Adipocyte (in vitro differentiated cells): ENCODE data around the gene ATP7B.
A peak's percentile ranks its signal among the peaks of the same experiment; 100 is the strongest.

Experiments used
- DNase-seq: peaks from one replicate; pipeline ENCODE4 v3.0.0-alpha.2; 2015; ENCODE audit warnings: low read depth
- H3K27me3 ChIP-seq: replicated peaks from 2 replicates; pipeline ENCODE4 v1.7.0; 2013; ENCODE audit warnings: mild to moderate bottlenecking, low read length, moderate library complexity; ENCODE audit not compliant: control insufficient read depth, insufficient read depth
- H3K36me3 ChIP-seq: 2 replicates; pipeline ENCODE4 v1.7.0; 2013; ENCODE audit warnings: low read length, mild to moderate bottlenecking, moderate library complexity; ENCODE audit not compliant: control insufficient read depth, insufficient read depth, severe bottlenecking
- H3K4me1 ChIP-seq: 2 replicates; pipeline ENCODE4 v1.7.0; 2013; ENCODE audit warnings: mild to moderate bottlenecking, low read length, moderate library complexity; ENCODE audit not compliant: control insufficient read depth, insufficient read depth
- H3K4me3 ChIP-seq: 2 replicates; pipeline ENCODE4 v1.7.0; 2013; ENCODE audit warnings: mild to moderate bottlenecking, low read length, moderate library complexity
- H3K9ac ChIP-seq: 2 replicates; pipeline ENCODE4 v1.7.0; 2013; ENCODE audit warnings: mild to moderate bottlenecking, low read length, moderate library complexity
- H3K9me3 ChIP-seq: 2 replicates; pipeline ENCODE4 v1.7.0; 2013; ENCODE audit warnings: mild to moderate bottlenecking, low read length, moderate library complexity; ENCODE audit not compliant: control insufficient read depth

ATP7B gene

GRCh38 chr13:51902776-51903175, 108.5 kb downstream of the ATP7B start:
- no peak for DNase-seq
- peaks cover 17% of the 10 kb centered on the region for H3K27me3 ChIP-seq

GRCh38 chr13:51900471-51900870, 110.8 kb downstream of the ATP7B start:
- Histone ChIP-seq H3K36me3 (no peaks in the 10 kb centered on the region), H3K4me1 (no peaks in the 10 kb centered on the region), H3K9me3 (no peaks in the 10 kb centered on the region), H3K27me3 (peaks cover 22% of the 10 kb centered on the region), H3K4me3 (no peak overlapping the region), H3K9ac (no peak overlapping the region)
- DNase-seq: no peak

More at GRCh38 chr13:51902776-51903175, 108.5 kb downstream of the ATP7B start:
- Histone ChIP-seq H3K9me3 (no peaks in the 10 kb centered on the region), H3K4me1 (no peaks in the 10 kb centered on the region), H3K36me3 (no peaks in the 10 kb centered on the region), H3K4me3 (no peak overlapping the region), H3K9ac (no peak overlapping the region)

GRCh38 chr13:51895906-51896888, 115.1 kb downstream of the ATP7B start:
- peak; percentile 76 for DNase-seq
- Histone ChIP-seq H3K4me3 (no peak overlapping the region), H3K27me3 (peaks cover 33% of the 10 kb centered on the region), H3K9me3 (no peaks in the 10 kb centered on the region), H3K36me3 (no peaks in the 10 kb centered on the region), H3K4me1 (no peaks in the 10 kb centered on the region), H3K9ac (no peak overlapping the region)

- H3K36me3 ChIP-seq: no peaks in the 10 kb centered on the region
- H3K4me3 ChIP-seq: no peak overlapping the region
- no peak overlapping the region for H3K9ac ChIP-seq
- DNase-seq: no peak
- H3K4me1 ChIP-seq: no peaks in the 10 kb centered on the region
- H3K27me3 ChIP-seq: peaks cover 43% of the 10 kb centered on the region
- H3K9me3 ChIP-seq: no peaks in the 10 kb centered on the region
These were observed 117.0 kb downstream of the ATP7B start for GRCh38 chr13:51894239-51894638.

- no peaks in the 10 kb centered on the region for H3K9me3 ChIP-seq
- H3K27me3 ChIP-seq: peaks cover 36% of the 10 kb centered on the region
- DNase-seq: no peak
- no peak overlapping the region for H3K9ac ChIP-seq
- no peaks in the 10 kb centered on the region for H3K36me3 ChIP-seq
- no peaks in the 10 kb centered on the region for H3K4me1 ChIP-seq
- H3K4me3 ChIP-seq: no peak overlapping the region
These were observed 118.6 kb downstream of the ATP7B start for GRCh38 chr13:51892657-51893056.

GRCh38 chr13:51887468-51887867, 123.8 kb downstream of the ATP7B start:
- peaks cover 11% of the 10 kb centered on the region for H3K9me3 ChIP-seq

GRCh38 chr13:51885651-51886050, 125.6 kb downstream of the ATP7B start:
- no peaks in the 10 kb centered on the region for H3K4me1 ChIP-seq
- H3K9me3 ChIP-seq: peaks cover 15% of the 10 kb centered on the region
- H3K36me3 ChIP-seq: no peaks in the 10 kb centered on the region

More at GRCh38 chr13:51887468-51887867, 123.8 kb downstream of the ATP7B start:
- H3K4me1 ChIP-seq: no peaks in the 10 kb centered on the region
- peaks cover 40% of the 10 kb centered on the region for H3K27me3 ChIP-seq
- no peaks in the 10 kb centered on the region for H3K36me3 ChIP-seq
- H3K9ac ChIP-seq: no peak overlapping the region
- H3K4me3 ChIP-seq: no peak overlapping the region
- no peak for DNase-seq

GRCh38 chr13:51883226-51883600, 128.0 kb downstream of the ATP7B start:
- H3K9me3 ChIP-seq: peaks cover 15% of the 10 kb centered on the region
- no peak overlapping the region for H3K4me3 ChIP-seq
- H3K4me1 ChIP-seq: no peaks in the 10 kb centered on the region
- H3K36me3 ChIP-seq: no peaks in the 10 kb centered on the region
- peaks cover 17% of the 10 kb centered on the region for H3K27me3 ChIP-seq
- H3K9ac ChIP-seq: no peak overlapping the region
- DNase-seq: no peak

More at GRCh38 chr13:51885651-51886050, 125.6 kb downstream of the ATP7B start:
- peaks cover 22% of the 10 kb centered on the region for H3K27me3 ChIP-seq
- no peak for DNase-seq
- H3K9ac ChIP-seq: no peak overlapping the region
- H3K4me3 ChIP-seq: no peak overlapping the region
